RWPE2 (cell line): ENCODE results near the gene STAB1.

Source experiments
- ATAC-seq: fragments of 200-7000 bp; cut with Tn5 transposase; 3 replicates; pipeline ENCODE4 v1.9.1; 2021; ENCODE audit warnings: low read depth
- DNase-seq: peaks from one replicate; pipeline ENCODE4 v3.0.0-alpha.2; 2020; ENCODE audit warnings: low spot score
- H3K27ac ChIP-seq: fragments of 450-650 bp; 2 replicates; pipeline ENCODE4 v1.5.1; 2017; ENCODE audit warnings: mild to moderate bottlenecking; ENCODE audit not compliant: poor library complexity, severe bottlenecking
- H3K27me3 ChIP-seq: fragments of 250-450 bp; sonication (Bioruptor Pico); 2 replicates; pipeline ENCODE4 v1.5.1; 2021; ENCODE audit warnings: mild to moderate bottlenecking, moderate library complexity; ENCODE audit not compliant: insufficient read depth, poor library complexity, severe bottlenecking
- H3K36me3 ChIP-seq: fragments of 250-450 bp; sonication (Bioruptor Pico); 2 replicates; pipeline ENCODE4 v1.5.1; 2020; ENCODE audit warnings: low read depth, mild to moderate bottlenecking, moderate library complexity
- H3K4me1 ChIP-seq: fragments of 250-450 bp; sonication (Bioruptor Pico); 2 replicates; pipeline ENCODE4 v1.5.1; 2021; ENCODE audit warnings: mild to moderate bottlenecking, moderate library complexity; ENCODE audit not compliant: insufficient read depth, poor library complexity, severe bottlenecking
- H3K4me3 ChIP-seq: fragments of 250-450 bp; sonication (Bioruptor Pico); 2 replicates; pipeline ENCODE4 v1.5.1; 2021; ENCODE audit warnings: mild to moderate bottlenecking, moderate library complexity; ENCODE audit not compliant: severe bottlenecking
- H3K9me3 ChIP-seq: fragments of 250-450 bp; sonication (Bioruptor Pico); 2 replicates; pipeline ENCODE4 v1.5.1; 2021; ENCODE audit warnings: mild to moderate bottlenecking, moderate library complexity; ENCODE audit not compliant: severe bottlenecking
- CTCF ChIP-seq: fragments of 450-650 bp; IDR thresholded peaks from one replicate; pipeline ENCODE4 v1.5.1; 2017; ENCODE audit warnings: mild to moderate bottlenecking, moderate library complexity; ENCODE audit not compliant: poor library complexity, severe bottlenecking

Gene STAB1

GRCh38 chr3:52477076-52477795 is 17.9 kb upstream of the STAB1 start:
- Histone ChIP-seq H3K27ac (no peak overlapping the region), H3K27me3 (no peaks in the 10 kb centered on the region), H3K4me1 (no peaks in the 10 kb centered on the region), H3K36me3 (peaks cover 83% of the 10 kb centered on the region), H3K4me3 (no peak overlapping the region), H3K9me3 (no peaks in the 10 kb centered on the region)
- DNase-seq (no peak), ATAC-seq (no peak)
- no peak for TF ChIP-seq CTCF

GRCh38 chr3:52477796-52478095 is 17.4 kb upstream of the STAB1 start:
- DNase-seq (no peak), ATAC-seq (no peak)
- Histone ChIP-seq H3K27ac (no peak overlapping the region), H3K36me3 (peaks cover 82% of the 10 kb centered on the region), H3K27me3 (no peaks in the 10 kb centered on the region), H3K4me3 (no peak overlapping the region), H3K9me3 (no peaks in the 10 kb centered on the region), H3K4me1 (no peaks in the 10 kb centered on the region)
- no peak for TF ChIP-seq CTCF

- no peak for ATAC-seq
- Histone ChIP-seq H3K4me3 (no peak overlapping the region), H3K27me3 (no peaks in the 10 kb centered on the region), H3K9me3 (no peaks in the 10 kb centered on the region), H3K4me1 (peaks cover 8% of the 10 kb centered on the region), H3K27ac (no peak overlapping the region), H3K36me3 (peaks cover 67% of the 10 kb centered on the region)
- no peak for DNase-seq
- TF ChIP-seq CTCF, result no peak
Observed at GRCh38 chr3:52479037-52479876, 15.9 kb upstream of the STAB1 start.

- Histone ChIP-seq H3K4me1 (peaks cover 8% of the 10 kb centered on the region), H3K36me3 (peaks cover 59% of the 10 kb centered on the region)
Observed at GRCh38 chr3:52479877-52480575, 15.1 kb upstream of the STAB1 start.

More at GRCh38 chr3:52479877-52480575, 15.1 kb upstream of the STAB1 start:
- ATAC-seq, result no peak
- H3K27ac ChIP-seq, result no peak overlapping the region
- no peak overlapping the region for H3K4me3 ChIP-seq
- no peak for DNase-seq
- H3K9me3 ChIP-seq, result no peaks in the 10 kb centered on the region
- no peaks in the 10 kb centered on the region for H3K27me3 ChIP-seq
- no peak for TF ChIP-seq CTCF
